ENCODE data around the gene PRSS38. TPM values are rescaled to one million over a fixed set of nuclear protein-coding genes. Genes with fewer than 3 reads are reported as not detected.
A peak's percentile ranks its signal among the peaks of the same experiment; 100 is the strongest.

The PRSS38 gene
- total RNA-seq, 1 experiment from 2014 or later = not detected

GRCh38 chr1:227768125-227768439 is 47.4 kb upstream of the PRSS38 start:
- no peak overlapping the region for H3K4me3 ChIP-seq (ENCODE audit: low read depth in 2 of 2, low read length in 2 of 2)
- BruUV-seq (replicated peaks) = no TSS peak
- no peak for TF ChIP-seq TCF7L2 (IDR thresholded peaks at IDR 0.05; ENCODE audit: low read depth, low read length)
- no peak for TF ChIP-seq POLR2AphosphoS5 (IDR thresholded peaks at IDR 0.05; ENCODE audit: low read depth, low read length)
- no peak for TF ChIP-seq REST (IDR thresholded peaks at IDR 0.05; ENCODE audit: insufficient read depth in 1 of 2, low read depth in 2 of 2, low read length in 1 of 2)
- no peak for TF ChIP-seq CTCF (IDR thresholded peaks at IDR 0.05)
- TF ChIP-seq SIN3A (IDR thresholded peaks at IDR 0.05; ENCODE audit: borderline replicate concordance, insufficient read depth, low read depth, low read length) = no peak
- DNase-seq (ENCODE audit: low read depth, low spot score) (no peak), ATAC-seq (no peak)
- H3K27ac ChIP-seq (ENCODE audit: low read length) = peak overlapping the region; percentile 70
- in situ Hi-C loops (cut with HindIII; ENCODE audit: low pct_unique_long_range_greater_than_20kb, low sequenced_read_pairs) (no loop called here), intact Hi-C loops (cut with micrococcal nuclease; ENCODE audit: unreplicated experiment) (no loop called here)
- ChIA-PET POLR2A (no interaction called here), CTCF (no interaction called here)
- H3K27me3 ChIP-seq (ENCODE audit: control insufficient read depth, insufficient read depth, low read length) = no peaks in the 10 kb centered on the region
- no peaks in the 10 kb centered on the region for H3K9me3 ChIP-seq (ENCODE audit: control insufficient read depth, insufficient read depth, low read depth, low read length)
- peaks cover 2% of the 10 kb centered on the region; the same call in 1 of the 2 replicates for H3K36me3 ChIP-seq (ENCODE audit: control insufficient read depth, insufficient read depth, low read length)
- peaks cover 50% of the 10 kb centered on the region for H3K4me1 ChIP-seq (ENCODE audit: control insufficient read depth, insufficient read depth, low read length)

GRCh38 chr1:227768640-227769039 is 46.8 kb upstream of the PRSS38 start:
- ChIA-PET POLR2A (no interaction called here), CTCF (no interaction called here)
- no peaks in the 10 kb centered on the region for H3K27me3 ChIP-seq (ENCODE audit: control insufficient read depth, insufficient read depth, low read length)
- no TSS peak for BruUV-seq (replicated peaks)
- intact Hi-C loops (cut with micrococcal nuclease; ENCODE audit: unreplicated experiment) = no loop called here
- H3K9me3 ChIP-seq (ENCODE audit: control insufficient read depth, insufficient read depth, low read depth, low read length) = no peaks in the 10 kb centered on the region
- TF ChIP-seq POLR2AphosphoS5 (IDR thresholded peaks at IDR 0.05; ENCODE audit: low read depth, low read length) = no peak
- no peak for TF ChIP-seq SIN3A (IDR thresholded peaks at IDR 0.05; ENCODE audit: borderline replicate concordance, insufficient read depth, low read depth, low read length)
- TF ChIP-seq REST (IDR thresholded peaks at IDR 0.05; ENCODE audit: insufficient read depth in 1 of 2, low read depth in 2 of 2, low read length in 1 of 2) = no peak
- no peak for TF ChIP-seq TCF7L2 (IDR thresholded peaks at IDR 0.05; ENCODE audit: low read depth, low read length)
- TF ChIP-seq CTCF (IDR thresholded peaks at IDR 0.05) = no peak
- H3K4me3 ChIP-seq (ENCODE audit: low read depth in 2 of 2, low read length in 2 of 2) = no peak overlapping the region
- DNase-seq (ENCODE audit: low read depth, low spot score) (no peak), ATAC-seq (no peak)
- peaks cover 45% of the 10 kb centered on the region for H3K4me1 ChIP-seq (ENCODE audit: control insufficient read depth, insufficient read depth, low read length)
- H3K27ac ChIP-seq (ENCODE audit: low read length) = peak overlapping the region; percentile 70
- H3K36me3 ChIP-seq (ENCODE audit: control insufficient read depth, insufficient read depth, low read length) = peaks cover 2% of the 10 kb centered on the region; the same call in 1 of the 2 replicates
- in situ Hi-C loops (cut with HindIII; ENCODE audit: low pct_unique_long_range_greater_than_20kb, low sequenced_read_pairs) = no loop called here
